Endodermal cell (in vitro differentiated cells): ENCODE results near the gene SYNC. TPM values are rescaled to one million over a fixed set of nuclear protein-coding genes. Genes with fewer than 3 reads are reported as not detected.
"Not testable (repeated sequence)": the region's sequence is repeated elsewhere in the genome, so short reads cannot be mapped to it uniquely, and the experiment has no call there.

ENCODE experiments used
- DNase-seq: peaks from one replicate; pipeline ENCODE4 v3.0.0-alpha.2; 2017
- H3K27ac ChIP-seq: 2 replicates; pipeline ENCODE4 v1.5.1; 2013; ENCODE audit warnings: mild to moderate bottlenecking, low read depth, low read length, moderate library complexity
- H3K27me3 ChIP-seq: 2 replicates; pipeline ENCODE4 v1.6.1; 2013; ENCODE audit warnings: mild to moderate bottlenecking, low read length, moderate library complexity; ENCODE audit not compliant: insufficient read depth, control insufficient read depth, poor library complexity, severe bottlenecking
- H3K36me3 ChIP-seq: 2 replicates; pipeline ENCODE4 v1.7.0; 2013; ENCODE audit warnings: mild to moderate bottlenecking, low read length, moderate library complexity; ENCODE audit not compliant: control insufficient read depth, insufficient read depth
- H3K4me1 ChIP-seq: one replicate; pipeline ENCODE4 v1.7.0; 2013; ENCODE audit warnings: low read length; ENCODE audit not compliant: control insufficient read depth, insufficient read depth
- H3K4me3 ChIP-seq: 2 replicates; pipeline ENCODE4 v1.5.1; 2013; ENCODE audit warnings: mild to moderate bottlenecking, low read length, moderate library complexity
- H3K9ac ChIP-seq: 2 replicates; pipeline ENCODE4 v1.6.1; 2013; ENCODE audit warnings: mild to moderate bottlenecking, low read length, moderate library complexity; ENCODE audit not compliant: poor library complexity, severe bottlenecking; ENCODE audit errors: extremely low read depth
- H3K9me3 ChIP-seq: 2 replicates; pipeline ENCODE4 v1.6.1; 2013; ENCODE audit warnings: mild to moderate bottlenecking, low read length, moderate library complexity; ENCODE audit not compliant: control insufficient read depth
- H3K27ac Mint-ChIP-seq: 2 replicates; pipeline ENCODE4 v1.8.0; 2020; ENCODE audit warnings: mixed read lengths
- H3K27me3 Mint-ChIP-seq: 2 replicates; pipeline ENCODE4 v1.8.0; 2021; ENCODE audit warnings: mild to moderate bottlenecking, mixed read lengths; ENCODE audit not compliant: insufficient read depth
- H3K36me3 Mint-ChIP-seq: 2 replicates; pipeline ENCODE4 v1.8.0; 2020; ENCODE audit warnings: low read depth, mixed read lengths
- H3K4me1 Mint-ChIP-seq: 2 replicates; pipeline ENCODE4 v1.8.0; 2020; ENCODE audit warnings: mixed read lengths
- H3K4me3 Mint-ChIP-seq: 2 replicates; pipeline ENCODE4 v1.8.0; 2020; ENCODE audit warnings: mild to moderate bottlenecking, moderate library complexity, mixed read lengths
- H3K9me3 Mint-ChIP-seq: 2 replicates; pipeline ENCODE4 v1.8.0; 2020; ENCODE audit warnings: mild to moderate bottlenecking, mixed read lengths
- CTCF ChIP-seq: fragments of 200-600 bp; sonication (generic); conservative IDR thresholded peaks from 2 replicates; pipeline ENCODE4 v1.5.0; 2021; ENCODE audit warnings: antibody characterized with exemption, mild to moderate bottlenecking
- WGBS, 2 experiments: methylation state at CpG; one replicate each; pipeline versions ENCODE4 v1.1.5 to v1.1.7; 2013; ENCODE audit warnings: missing lambda C conversion rate in 2 of 2, mixed read lengths in 1 of 2; ENCODE audit not compliant: insufficient coverage in 1 of 2, insufficient read length in 1 of 2; 5-methylcytosine and 5-hydroxymethylcytosine counted together
- total RNA-seq, 2 donors: library from RNA; stranded (reverse); fragmentation: NEBNext Ultra II Directional in 1 of 2; extraction: Animal tissue kit (Norgen Biotek cat#: 25700) in 1 of 2; gene quantifications; 2 replicates in 1 of 2; 3 replicates in 1 of 2; pipeline ENCODE4 v1.2.1, GENCODE V29; 2021

SYNC gene
- total RNA-seq, 2 donors from 2014 or later: 0.18 TPM; not detected in 1

DNA sequence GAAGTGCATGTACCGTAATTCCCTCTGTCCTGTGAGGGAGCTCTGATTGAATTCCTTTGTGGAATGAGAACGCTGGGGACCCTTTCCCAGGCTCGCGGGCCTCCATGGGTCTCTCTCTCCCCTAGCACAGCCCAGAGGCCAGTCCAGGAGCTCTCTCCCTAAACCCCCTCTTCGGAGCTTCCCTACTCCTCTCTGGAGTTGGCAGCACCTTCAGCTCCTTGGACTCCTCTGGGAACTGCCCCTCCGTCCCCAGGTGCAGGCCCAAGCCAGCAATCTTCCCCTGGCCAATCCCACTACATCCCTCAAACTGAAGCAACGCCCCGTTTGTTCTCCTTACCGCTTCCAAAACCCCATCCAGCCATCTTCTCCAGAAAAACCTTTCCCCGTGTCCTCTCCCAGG is 10.5 kb upstream of the SYNC start:
- DNase-seq: peak; percentile 59
- Mint-ChIP-seq H3K27me3 (peaks cover 3% of the 10 kb centered on the region), H3K27ac (peak overlapping the region; percentile 72)

GRCh38 chr1:32711221-32711620 is 8.7 kb upstream of the SYNC start:
- not testable (repeated sequence) for H3K4me3 ChIP-seq, H3K4me1 ChIP-seq, H3K4me3 Mint-ChIP-seq, DNase-seq, H3K27me3 Mint-ChIP-seq, H3K9me3 Mint-ChIP-seq, H3K27ac Mint-ChIP-seq, H3K36me3 ChIP-seq, H3K9ac ChIP-seq, H3K27ac ChIP-seq, H3K27me3 ChIP-seq, H3K36me3 Mint-ChIP-seq, H3K9me3 ChIP-seq
- peaks cover 19% of the 10 kb centered on the region for H3K4me1 Mint-ChIP-seq
- WGBS, 2 experiments: 91 to 96% methylated on average over 2 to 4 of the region's 4 CpGs

More for the DNA sequence above, 10.5 kb upstream of the SYNC start:
- Histone ChIP-seq H3K9ac (no peak overlapping the region), H3K4me1 (peaks cover 3% of the 10 kb centered on the region), H3K36me3 (no peaks in the 10 kb centered on the region), H3K27me3 (no peaks in the 10 kb centered on the region), H3K9me3 (no peaks in the 10 kb centered on the region), H3K27ac (no peak overlapping the region), H3K4me3 (no peak overlapping the region)
- no peaks in the 10 kb centered on the region for H3K36me3 Mint-ChIP-seq
- H3K9me3 Mint-ChIP-seq: no peaks in the 10 kb centered on the region
- no peak for TF ChIP-seq CTCF
- H3K4me1 Mint-ChIP-seq: peaks cover 22% of the 10 kb centered on the region
- 77 to 81% methylated on average over 9 to 10 of the region's 10 CpGs for WGBS, 2 experiments
- no peak overlapping the region for H3K4me3 Mint-ChIP-seq

DNA sequence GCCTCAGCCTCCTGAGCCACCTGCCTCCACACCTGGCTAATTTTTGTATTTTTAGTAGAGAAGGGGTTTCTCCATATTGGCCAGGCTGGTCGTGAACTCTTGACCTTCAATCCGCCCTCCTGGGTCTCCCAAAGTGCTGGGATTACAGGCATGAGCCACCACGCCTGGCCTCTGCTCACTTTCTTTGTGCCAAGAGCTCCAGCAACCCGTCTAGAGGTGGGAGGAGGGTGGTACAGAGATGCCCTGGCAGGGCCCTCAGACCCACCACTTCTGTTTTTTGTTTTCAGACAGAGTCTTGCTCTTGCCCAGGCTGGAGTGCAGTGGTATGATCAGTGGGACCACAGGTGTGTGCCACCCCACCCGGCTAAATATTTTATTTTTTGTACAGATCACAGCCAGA is 6.9 kb upstream of the SYNC start:
- Mint-ChIP-seq H3K36me3 (no peaks in the 10 kb centered on the region), H3K9me3 (no peaks in the 10 kb centered on the region), H3K4me3 (no peak overlapping the region), H3K4me1 (peaks cover 16% of the 10 kb centered on the region), H3K27me3 (peaks cover 19% of the 10 kb centered on the region), H3K27ac (no peak overlapping the region)
- DNase-seq: peak; percentile 68
- no peaks in the 10 kb centered on the region for H3K36me3 ChIP-seq
- no peak overlapping the region for H3K9ac ChIP-seq
- TF ChIP-seq CTCF: peak; percentile 30
- no peak overlapping the region for H3K4me3 ChIP-seq
- peaks cover 4% of the 10 kb centered on the region for H3K27me3 ChIP-seq
- H3K27ac ChIP-seq: no peak overlapping the region
- 56 to 72% methylated on average over 3 to 5 of the region's 5 CpGs for WGBS, 2 experiments
- H3K9me3 ChIP-seq: no peaks in the 10 kb centered on the region
- peaks cover 3% of the 10 kb centered on the region for H3K4me1 ChIP-seq

DNA sequence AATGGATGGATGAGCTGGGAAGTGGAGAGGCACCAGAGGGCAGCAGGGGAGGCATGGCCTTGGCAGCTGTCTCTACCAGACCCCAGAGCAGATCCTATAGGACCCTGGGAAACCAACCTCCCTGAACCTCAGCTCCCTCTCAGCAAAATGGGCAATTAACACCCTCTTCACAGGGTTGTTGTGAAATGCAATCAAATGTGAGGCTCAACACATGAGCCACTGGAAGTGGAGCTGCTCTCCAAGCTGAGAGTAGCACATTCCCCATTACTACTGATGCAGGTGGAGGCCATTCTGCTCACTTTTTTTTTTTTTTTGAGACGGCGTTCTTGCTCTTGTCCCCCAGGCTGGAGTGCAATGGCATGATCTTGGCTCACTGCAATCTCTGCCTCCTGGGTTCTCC is 6.5 kb upstream of the SYNC start:
- Mint-ChIP-seq H3K4me1 (peaks cover 16% of the 10 kb centered on the region), H3K4me3 (no peak overlapping the region), H3K27me3 (peaks cover 23% of the 10 kb centered on the region), H3K27ac (peak overlapping the region; percentile 30), H3K9me3 (no peaks in the 10 kb centered on the region), H3K36me3 (no peaks in the 10 kb centered on the region)
- no peak overlapping the region for H3K27ac ChIP-seq
- no peak overlapping the region for H3K4me3 ChIP-seq
- WGBS, 2 experiments: 89% methylated on average over 2 of the region's 2 CpGs; no CpG with 5 or more reads in 1 of the 2 experiments
- no peak overlapping the region for H3K9ac ChIP-seq
- peaks cover 8% of the 10 kb centered on the region for H3K27me3 ChIP-seq
- DNase-seq: peak; percentile 90
- no peaks in the 10 kb centered on the region for H3K9me3 ChIP-seq
- H3K4me1 ChIP-seq: peaks cover 3% of the 10 kb centered on the region
- no peaks in the 10 kb centered on the region for H3K36me3 ChIP-seq
- no peak for TF ChIP-seq CTCF
